Liver (tissue), 3 donors: Measurements from ENCODE around the gene SLMAP.

Source experiments
- ATF3 ChIP-seq: IDR thresholded peaks from 2 replicates; pipeline ENCODE4 v1.6.1; 2016; ENCODE audit warnings: antibody characterized with exemption
- CTCF ChIP-seq: fragments of 150-350 bp; IDR thresholded peaks from 2 replicates; pipeline ENCODE4 v1.5.1; 2017; ENCODE audit warnings: improper control_type of control experiment, low read depth, low read length; ENCODE audit not compliant: missing input control
- EGR1 ChIP-seq, 2 donors: IDR thresholded peaks; 2 replicates each; pipeline ENCODE4 v1.6.1; 2016 to 2018; ENCODE audit warnings: antibody characterized with exemption in 2 of 2, low read depth in 2 of 2
- FOXA1 ChIP-seq: IDR thresholded peaks from 2 replicates; pipeline ENCODE4 v1.6.1; 2016; ENCODE audit warnings: antibody characterized with exemption
- HNF4A ChIP-seq, 2 donors: conservative IDR thresholded peaks; 2 replicates each; pipeline ENCODE4 v1.6.1; 2016; ENCODE audit warnings: antibody characterized with exemption in 2 of 2, mild to moderate bottlenecking in 2 of 2
- HNF4G ChIP-seq: IDR thresholded peaks from 2 replicates; pipeline ENCODE4 v1.6.1; 2016; ENCODE audit warnings: antibody characterized with exemption
- JUND ChIP-seq, 2 donors: IDR thresholded peaks; 2 replicates each; pipeline ENCODE4 v1.6.1; 2016; ENCODE audit warnings: antibody characterized with exemption in 2 of 2
- RAD21 ChIP-seq, 2 donors: IDR thresholded peaks; 2 replicates each; pipeline ENCODE4 v1.6.1; 2016; ENCODE audit warnings: antibody characterized with exemption in 2 of 2, mild to moderate bottlenecking in 2 of 2
- SP1 ChIP-seq: IDR thresholded peaks from 2 replicates; pipeline ENCODE4 v1.6.1; 2018; ENCODE audit warnings: antibody characterized with exemption, mild to moderate bottlenecking
- TAF1 ChIP-seq: conservative IDR thresholded peaks from 2 replicates; pipeline ENCODE4 v1.6.1; 2016; ENCODE audit warnings: antibody characterized with exemption, mild to moderate bottlenecking
- YY1 ChIP-seq: IDR thresholded peaks from 2 replicates; pipeline ENCODE4 v1.6.1; 2016; ENCODE audit warnings: antibody characterized with exemption, mild to moderate bottlenecking
- TF ChIP-seq, protein P1 (sequence below): IDR thresholded peaks from 2 replicates; pipeline ENCODE4 v1.6.1; 2016; ENCODE audit warnings: antibody characterized with exemption
- TF ChIP-seq, protein P2 (sequence below): IDR thresholded peaks from 2 replicates; pipeline ENCODE4 v1.6.1; 2016; ENCODE audit warnings: antibody characterized with exemption
- TF ChIP-seq, protein P3 (sequence below): IDR thresholded peaks from 2 replicates; pipeline ENCODE4 v1.6.1; 2016; ENCODE audit warnings: antibody characterized with exemption, mild to moderate bottlenecking
- donor health status: healthy.
- donor health status: healthy.

- TF ChIP-seq, protein P1, sequence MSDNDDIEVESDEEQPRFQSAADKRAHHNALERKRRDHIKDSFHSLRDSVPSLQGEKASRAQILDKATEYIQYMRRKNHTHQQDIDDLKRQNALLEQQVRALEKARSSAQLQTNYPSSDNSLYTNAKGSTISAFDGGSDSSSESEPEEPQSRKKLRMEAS, result no peak
- TF ChIP-seq SP1 (no peak), CTCF (no peak), HNF4G (no peak), YY1 (no peak), FOXA1 (no peak), EGR1 (IDR thresholded peaks at IDR 0.05; ENCODE audit: low read depth in 2 of 2) (no peak), ATF3 (no peak), RAD21 (IDR thresholded peaks at IDR 0.05) (no peak), JUND (IDR thresholded peaks at IDR 0.05) (no peak), TAF1 (no peak), HNF4A (conservative IDR thresholded peaks at IDR 0.05) (no peak)
- TF ChIP-seq, protein P2, sequence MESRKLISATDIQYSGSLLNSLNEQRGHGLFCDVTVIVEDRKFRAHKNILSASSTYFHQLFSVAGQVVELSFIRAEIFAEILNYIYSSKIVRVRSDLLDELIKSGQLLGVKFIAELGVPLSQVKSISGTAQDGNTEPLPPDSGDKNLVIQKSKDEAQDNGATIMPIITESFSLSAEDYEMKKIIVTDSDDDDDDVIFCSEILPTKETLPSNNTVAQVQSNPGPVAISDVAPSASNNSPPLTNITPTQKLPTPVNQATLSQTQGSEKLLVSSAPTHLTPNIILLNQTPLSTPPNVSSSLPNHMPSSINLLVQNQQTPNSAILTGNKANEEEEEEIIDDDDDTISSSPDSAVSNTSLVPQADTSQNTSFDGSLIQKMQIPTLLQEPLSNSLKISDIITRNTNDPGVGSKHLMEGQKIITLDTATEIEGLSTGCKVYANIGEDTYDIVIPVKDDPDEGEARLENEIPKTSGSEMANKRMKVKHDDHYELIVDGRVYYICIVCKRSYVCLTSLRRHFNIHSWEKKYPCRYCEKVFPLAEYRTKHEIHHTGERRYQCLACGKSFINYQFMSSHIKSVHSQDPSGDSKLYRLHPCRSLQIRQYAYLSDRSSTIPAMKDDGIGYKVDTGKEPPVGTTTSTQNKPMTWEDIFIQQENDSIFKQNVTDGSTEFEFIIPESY, result no peak
- TF ChIP-seq, protein P3, sequence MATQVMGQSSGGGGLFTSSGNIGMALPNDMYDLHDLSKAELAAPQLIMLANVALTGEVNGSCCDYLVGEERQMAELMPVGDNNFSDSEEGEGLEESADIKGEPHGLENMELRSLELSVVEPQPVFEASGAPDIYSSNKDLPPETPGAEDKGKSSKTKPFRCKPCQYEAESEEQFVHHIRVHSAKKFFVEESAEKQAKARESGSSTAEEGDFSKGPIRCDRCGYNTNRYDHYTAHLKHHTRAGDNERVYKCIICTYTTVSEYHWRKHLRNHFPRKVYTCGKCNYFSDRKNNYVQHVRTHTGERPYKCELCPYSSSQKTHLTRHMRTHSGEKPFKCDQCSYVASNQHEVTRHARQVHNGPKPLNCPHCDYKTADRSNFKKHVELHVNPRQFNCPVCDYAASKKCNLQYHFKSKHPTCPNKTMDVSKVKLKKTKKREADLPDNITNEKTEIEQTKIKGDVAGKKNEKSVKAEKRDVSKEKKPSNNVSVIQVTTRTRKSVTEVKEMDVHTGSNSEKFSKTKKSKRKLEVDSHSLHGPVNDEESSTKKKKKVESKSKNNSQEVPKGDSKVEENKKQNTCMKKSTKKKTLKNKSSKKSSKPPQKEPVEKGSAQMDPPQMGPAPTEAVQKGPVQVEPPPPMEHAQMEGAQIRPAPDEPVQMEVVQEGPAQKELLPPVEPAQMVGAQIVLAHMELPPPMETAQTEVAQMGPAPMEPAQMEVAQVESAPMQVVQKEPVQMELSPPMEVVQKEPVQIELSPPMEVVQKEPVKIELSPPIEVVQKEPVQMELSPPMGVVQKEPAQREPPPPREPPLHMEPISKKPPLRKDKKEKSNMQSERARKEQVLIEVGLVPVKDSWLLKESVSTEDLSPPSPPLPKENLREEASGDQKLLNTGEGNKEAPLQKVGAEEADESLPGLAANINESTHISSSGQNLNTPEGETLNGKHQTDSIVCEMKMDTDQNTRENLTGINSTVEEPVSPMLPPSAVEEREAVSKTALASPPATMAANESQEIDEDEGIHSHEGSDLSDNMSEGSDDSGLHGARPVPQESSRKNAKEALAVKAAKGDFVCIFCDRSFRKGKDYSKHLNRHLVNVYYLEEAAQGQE, result no peak
Measured at GRCh38 chr3:57918123-57918837, 162.2 kb downstream of the SLMAP start.
